Dermis microvascular lymphatic vessel endothelial cell (primary cell): ENCODE measurements around the gene ACVR1B. TPM values are rescaled to one million over a fixed set of nuclear protein-coding genes. Genes with fewer than 3 reads are reported as not detected.
A peak's percentile ranks its signal among the peaks of the same experiment; 100 is the strongest.

ENCODE experiments used
- DNase-seq, 2 donors: peaks; one replicate each; pipeline versions ENCODE4 v3.0.0 to v3.0.0-alpha.2; 2010; ENCODE audit warnings: low read depth in 2 of 2
- total RNA-seq: library from RNA; depleted of rRNA; stranded (reverse); fragments of >200 nt; gene quantifications from 2 replicates; pipeline ENCODE4 v1.2.1, GENCODE V29; 2014

The ACVR1B gene
- total RNA-seq, 1 donor from 2014 or later, result 8.3 TPM

- peak in 1 of 2 donors; percentile 67 for DNase-seq
Measured at GRCh38 chr12:52020539-52021336, 69.2 kb downstream of the ACVR1B start.

DNA sequence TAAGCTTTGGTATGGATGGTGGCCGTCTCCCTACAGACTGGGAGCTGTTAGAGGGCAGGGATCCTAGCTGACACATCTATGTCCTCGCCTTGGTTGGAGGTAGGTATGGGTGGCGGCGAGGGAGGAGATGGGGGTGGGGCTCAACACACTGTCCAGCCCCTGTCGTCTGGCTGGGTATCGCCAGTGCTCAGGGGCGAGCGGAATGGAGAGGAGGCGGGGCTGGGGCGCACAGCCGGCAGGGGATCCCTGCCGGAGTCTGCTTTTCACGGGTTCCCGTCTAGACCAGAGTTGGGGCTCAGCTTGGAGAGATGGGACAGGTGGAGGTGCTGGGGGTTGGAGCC lies 71.3 kb downstream of the ACVR1B start:
- peak in 1 of 2 donors; percentile 65 for DNase-seq

GRCh38 chr12:52023182-52023975 lies 71.9 kb downstream of the ACVR1B start:
- DNase-seq, result peak in 1 of 2 donors; percentile 90

DNA sequence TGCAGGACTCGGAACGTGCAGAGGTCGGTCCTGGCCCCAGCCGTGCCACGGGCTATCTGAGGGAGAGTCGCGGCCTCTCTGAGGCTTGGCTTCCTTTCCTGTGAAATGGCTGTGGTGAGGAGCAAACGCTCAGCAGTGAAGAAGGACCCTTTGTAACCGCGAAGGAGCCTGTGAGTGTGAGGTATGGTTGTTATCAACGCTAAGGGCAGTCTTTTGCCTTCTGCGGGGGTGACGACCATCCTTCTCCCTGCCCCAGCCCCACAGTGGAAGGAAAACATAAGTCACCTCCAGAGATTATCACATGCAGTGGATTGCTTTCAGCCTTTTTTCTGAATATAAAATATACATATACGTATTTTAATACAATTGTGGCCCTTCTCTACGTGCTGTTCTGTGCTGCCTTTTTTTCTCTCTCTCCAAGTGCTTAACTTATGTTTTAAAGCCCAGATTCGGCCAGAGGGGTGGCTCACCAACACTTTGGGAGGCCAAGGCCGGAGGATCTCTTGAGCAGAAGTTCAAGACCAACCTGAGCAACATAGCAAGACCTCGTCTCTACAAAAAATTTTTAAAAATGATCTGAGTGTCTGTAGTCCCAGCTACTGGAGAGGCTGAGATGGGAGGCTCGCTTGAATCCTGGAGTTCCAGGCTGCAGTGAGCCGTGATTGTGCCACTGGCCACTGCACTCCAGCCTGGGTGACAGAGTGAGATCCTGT lies 72.6 kb downstream of the ACVR1B start:
- DNase-seq, result no peak

- no peak for DNase-seq
Measured at GRCh38 chr12:52024845-52025230, 73.3 kb downstream of the ACVR1B start.

- no peak for DNase-seq
Measured at GRCh38 chr12:52026263-52026662, 74.8 kb downstream of the ACVR1B start.

GRCh38 chr12:52027085-52027843 lies 75.8 kb downstream of the ACVR1B start:
- no peak for DNase-seq

DNA sequence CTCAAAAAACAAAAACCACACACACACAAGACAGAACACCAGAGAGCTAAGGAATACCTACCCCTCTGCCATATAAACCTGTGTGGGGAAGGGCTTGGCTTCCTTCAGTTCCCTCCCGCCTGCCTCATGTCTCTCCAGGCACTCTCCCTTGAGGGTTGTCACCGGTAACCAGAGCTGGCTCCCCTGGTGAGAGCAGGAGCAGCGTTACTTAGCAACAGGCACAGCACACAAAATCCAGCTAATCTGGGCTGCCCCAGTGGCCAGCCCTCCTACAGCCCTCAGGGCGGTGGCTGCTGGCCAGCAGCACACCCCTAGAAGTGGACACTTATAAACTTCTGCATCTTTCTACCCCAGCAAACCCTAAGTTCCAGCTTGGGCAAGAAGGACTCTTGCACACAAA lies 78.2 kb downstream of the ACVR1B start:
- no peak for DNase-seq

DNA sequence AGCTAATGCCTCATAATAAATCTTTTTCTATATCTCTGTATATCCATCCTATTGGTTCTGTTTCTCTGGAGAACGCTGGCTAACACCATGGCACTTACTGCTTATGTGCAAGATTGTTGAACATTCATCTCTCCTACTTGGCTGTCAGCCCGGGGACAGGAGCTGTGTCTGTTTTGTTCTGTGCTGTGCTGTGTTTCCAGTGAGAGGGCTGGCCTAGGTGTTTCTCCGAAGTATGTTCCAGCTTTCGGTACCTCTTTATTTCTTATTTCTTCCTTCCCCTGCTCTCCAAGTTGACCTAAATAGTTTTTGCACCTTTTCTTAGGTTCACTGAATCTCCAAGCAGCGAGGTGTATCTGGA lies 80.9 kb downstream of the ACVR1B start:
- DNase-seq, result peak in 1 of 2 donors; percentile 59

GRCh38 chr12:52032804-52033445 lies 81.4 kb downstream of the ACVR1B start:
- DNase-seq, result peak; percentile 94 to 98

DNA sequence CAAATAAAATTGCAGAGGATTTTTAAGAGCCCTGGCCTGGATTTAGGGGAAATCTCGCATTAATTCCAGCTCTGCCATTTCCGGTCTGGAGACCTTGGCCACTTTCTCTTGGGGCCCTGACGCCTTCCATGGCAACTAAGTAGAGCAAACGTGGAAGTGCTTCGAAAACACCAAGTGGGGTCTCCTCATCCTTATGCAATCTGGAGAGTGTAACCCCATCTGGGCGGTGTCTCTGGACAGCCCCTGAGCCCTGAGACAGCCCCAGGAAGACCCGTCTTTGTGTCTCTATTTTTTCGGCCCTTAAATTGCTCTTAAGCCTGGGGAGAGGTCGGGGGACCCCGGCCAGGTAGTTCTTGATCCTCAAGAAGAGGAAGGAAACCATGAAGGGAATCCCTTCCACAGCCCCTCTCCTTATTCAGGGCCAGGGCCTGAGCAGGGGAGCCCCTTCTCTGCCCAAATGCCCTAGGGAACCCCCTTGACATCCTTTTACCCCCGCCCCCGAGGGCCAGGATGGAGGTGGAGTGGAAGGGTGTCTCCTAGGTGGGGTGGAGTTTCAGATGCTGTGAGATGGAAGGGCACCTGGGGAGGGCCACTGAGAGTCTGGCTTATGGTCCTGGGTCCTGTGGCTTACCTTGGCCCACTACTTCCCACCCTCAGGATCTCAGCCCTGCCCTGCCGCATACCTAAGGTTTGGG lies 82.1 kb downstream of the ACVR1B start:
- DNase-seq, result no peak

GRCh38 chr12:52035190-52035589 lies 83.7 kb downstream of the ACVR1B start:
- no peak for DNase-seq

DNA sequence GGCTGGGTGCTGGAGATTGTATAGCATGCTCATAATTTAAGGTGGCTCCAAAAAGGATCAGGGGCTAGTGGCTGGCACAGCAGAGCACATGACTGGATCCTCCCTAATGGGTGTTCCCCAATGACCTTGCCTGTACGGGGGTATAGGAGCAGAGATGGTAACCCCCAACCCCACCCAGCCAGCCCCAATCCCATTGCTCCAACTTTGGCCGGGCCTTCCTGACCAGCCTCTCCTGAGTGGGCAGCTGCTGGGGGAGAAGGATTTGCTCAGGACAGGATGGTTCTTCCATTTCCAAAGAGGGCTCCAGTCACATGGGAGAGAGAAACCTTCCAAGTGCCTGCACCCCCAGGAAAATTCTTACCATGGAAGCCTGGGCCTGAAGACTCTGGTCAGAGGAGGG lies 84.4 kb downstream of the ACVR1B start:
- no peak for DNase-seq

- peak in 1 of 2 donors; percentile 79 for DNase-seq
Measured at GRCh38 chr12:52036587-52037171, 85.2 kb downstream of the ACVR1B start.

DNA sequence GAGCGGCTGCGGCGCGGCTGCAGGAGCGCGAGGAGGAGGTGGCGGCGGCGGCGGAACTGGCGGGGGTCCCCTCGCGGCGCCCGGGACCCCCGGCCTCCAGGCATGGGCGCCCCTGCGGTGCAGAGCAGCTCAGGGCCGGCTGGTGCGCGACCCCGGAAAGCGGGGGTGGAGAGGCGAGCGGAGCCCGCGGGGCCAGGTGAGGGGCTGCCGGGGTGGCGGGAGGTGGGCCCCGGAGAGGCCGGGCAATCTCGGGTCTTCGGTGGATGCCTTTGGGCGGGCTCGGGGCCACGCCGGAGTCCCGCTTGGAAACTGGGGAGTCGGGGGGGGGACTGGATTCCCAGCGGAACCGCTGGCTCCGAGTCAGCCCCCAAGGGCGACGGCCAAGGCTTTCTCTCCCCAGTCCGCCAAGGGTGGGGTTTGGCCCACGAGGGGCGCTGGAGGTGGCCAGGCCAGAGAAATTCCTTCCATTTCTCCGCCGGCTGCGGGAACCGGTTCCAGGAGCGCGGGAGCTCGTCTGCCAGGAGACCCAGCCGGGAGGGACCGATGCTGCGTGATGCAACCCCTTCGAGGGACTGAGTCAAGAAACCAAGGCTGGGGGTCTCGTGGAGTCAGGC lies 85.9 kb downstream of the ACVR1B start:
- peak in 1 of 2 donors; percentile 34 for DNase-seq

- peak in 1 of 2 donors; percentile 37 for DNase-seq
Measured at GRCh38 chr12:52038447-52038846, 86.9 kb downstream of the ACVR1B start.

DNA sequence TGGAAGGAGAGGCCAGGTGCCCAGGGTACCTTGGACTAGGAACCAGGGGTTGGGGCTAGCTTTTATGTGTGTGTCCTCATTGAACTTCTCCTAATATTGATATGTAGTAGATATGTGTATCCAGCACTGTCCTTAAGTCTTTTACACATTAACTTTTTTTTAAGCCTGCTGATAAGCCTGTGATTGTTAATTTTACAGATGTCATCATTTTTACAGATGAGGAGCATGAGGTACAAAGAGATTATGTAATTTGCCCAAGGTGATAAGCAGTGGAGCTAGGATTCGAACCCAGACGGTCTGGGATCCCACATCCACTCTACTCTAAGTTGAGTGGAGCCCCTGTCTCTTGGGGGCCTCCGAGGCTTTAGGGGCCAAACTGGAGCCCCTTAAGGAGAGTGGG lies 89.5 kb downstream of the ACVR1B start:
- DNase-seq, result no peak

DNA sequence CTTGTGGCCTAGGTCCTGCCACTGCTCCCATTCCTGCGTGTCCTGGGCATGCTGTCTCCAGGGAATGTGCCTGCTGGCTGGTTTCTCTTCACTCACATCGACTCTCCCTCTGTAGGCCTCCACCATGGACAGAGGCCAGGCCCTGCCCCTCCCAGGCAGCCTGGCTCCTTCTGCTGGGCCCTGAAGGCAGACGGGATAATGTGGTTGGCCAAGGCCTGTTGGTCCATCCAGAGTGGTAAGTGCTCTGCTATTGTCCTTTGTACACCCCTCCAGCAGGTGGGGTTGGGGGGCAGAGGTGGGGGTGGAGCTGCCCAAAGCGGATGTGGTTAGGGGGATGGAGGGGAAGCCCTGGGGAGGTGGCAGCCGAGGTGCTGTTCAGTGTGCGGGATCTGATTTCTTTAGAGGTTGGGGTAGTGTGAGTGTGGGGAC lies 90.2 kb downstream of the ACVR1B start:
- DNase-seq, result no peak

DNA sequence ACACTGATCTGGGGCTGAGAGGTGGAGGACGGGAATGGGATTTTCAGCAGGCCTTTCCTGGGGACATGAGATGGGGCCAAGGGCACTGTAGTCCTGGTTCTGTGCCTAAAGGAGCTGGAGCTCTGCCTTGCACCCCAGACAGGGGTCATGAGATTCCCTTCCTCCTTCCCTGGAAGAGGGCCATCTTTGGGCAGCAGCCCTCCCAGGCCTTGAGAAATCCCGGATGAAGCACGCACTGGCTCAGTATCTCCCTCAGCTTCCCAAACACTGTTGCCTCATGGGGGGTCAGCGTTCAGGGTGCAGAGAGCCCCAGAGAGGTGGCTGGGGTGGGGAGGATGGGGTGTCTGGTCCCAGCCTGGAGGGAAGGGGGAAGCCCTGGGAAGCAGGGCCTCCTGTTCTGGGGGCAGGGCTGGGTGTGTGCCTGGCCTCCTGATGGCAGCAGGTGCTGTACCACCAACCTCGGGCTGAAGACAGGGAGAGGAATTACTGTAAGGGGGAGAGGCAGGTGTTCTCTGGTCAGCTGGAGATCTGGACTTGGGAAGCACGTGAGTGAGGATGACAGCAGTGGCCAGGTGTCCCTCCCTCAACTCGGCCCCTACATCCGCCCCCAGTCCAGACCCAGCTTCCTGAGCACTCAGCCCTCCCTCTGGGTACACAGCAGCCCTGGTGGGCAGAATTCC lies 91.3 kb downstream of the ACVR1B start:
- no peak for DNase-seq
